ENCODE measurements around the gene ZNF76.

Gene ZNF76

DNA sequence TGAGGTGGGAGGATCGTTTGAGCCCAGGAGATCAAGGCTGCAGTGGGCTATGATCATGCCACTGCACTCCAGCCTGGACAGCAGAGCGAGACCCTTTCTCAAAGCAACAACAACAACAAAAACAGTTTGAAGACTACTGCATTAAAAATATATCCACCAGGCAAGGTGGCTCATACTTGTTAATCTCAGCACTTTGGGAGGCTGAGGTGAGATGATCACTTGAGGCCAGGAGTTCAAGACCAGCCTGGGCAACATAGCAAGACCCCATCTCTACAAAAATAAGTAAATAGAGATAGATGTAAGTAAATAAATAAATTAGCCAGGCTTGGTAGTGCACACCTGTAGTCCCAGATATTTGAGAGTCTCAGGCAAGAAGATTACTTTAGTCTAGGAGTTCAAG is 12.5 kb downstream of the ZNF76 start:
- DNase-seq: no peak

DNA sequence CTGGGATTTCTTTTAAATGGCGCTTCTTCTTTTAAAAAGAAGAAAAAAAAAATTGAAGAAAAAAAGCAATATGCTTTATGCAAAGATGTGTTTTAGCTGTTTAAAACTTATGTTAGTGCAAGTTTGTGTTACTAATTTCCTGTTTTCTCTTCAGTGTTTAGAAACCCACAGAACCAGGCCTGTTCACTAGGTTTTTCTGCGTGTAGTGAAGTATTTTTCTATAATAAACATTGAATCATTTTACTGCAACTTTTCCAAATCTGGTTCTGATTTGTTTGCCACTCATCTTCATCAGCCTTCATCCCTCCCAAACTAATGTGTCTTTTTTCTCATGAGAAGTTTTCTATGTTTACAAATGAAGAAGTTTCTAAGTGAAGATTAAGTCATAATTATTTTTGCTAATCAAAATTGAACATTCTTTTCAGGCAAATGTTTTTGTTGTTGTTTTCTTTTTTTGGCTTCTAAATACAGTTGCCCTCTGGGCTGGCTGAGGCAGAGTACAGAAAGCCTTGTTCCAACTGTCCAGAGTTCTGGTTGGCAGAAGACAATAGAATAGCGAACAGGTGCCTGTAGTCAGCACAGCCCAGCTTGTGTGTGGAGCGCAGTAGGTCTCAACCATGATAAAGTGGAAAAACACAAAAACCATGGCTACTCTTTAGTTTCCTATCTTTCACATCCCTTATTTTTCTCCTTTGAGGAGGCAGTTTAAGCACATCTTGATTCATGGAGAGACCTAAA is 14.5 kb downstream of the ZNF76 start:
- no peak for DNase-seq

DNA sequence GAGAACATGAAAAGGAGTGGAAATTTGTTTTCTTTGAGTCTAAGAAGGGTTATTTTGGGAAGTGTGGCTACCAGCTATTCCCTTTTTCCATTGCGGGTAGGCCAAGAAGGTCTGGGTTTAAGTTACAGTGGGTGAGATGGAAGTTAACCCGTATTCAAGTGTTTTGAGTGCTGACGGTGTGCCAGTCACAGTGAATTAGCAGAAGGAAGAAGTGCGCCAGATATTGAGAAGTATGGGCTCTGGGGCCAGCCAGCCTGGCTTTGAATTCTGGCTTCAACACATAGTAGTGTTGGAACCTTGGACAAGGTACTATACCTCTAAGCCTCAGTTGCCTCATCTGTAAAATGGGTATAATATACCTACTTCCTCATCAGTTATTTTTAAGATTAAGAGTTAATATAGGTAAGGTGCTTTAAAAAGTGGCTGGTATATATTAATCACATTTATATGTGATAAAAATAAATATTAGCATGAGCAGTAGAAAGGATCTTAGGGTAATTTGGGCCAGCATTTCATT is 16.3 kb downstream of the ZNF76 start:
- no peak for DNase-seq

DNA sequence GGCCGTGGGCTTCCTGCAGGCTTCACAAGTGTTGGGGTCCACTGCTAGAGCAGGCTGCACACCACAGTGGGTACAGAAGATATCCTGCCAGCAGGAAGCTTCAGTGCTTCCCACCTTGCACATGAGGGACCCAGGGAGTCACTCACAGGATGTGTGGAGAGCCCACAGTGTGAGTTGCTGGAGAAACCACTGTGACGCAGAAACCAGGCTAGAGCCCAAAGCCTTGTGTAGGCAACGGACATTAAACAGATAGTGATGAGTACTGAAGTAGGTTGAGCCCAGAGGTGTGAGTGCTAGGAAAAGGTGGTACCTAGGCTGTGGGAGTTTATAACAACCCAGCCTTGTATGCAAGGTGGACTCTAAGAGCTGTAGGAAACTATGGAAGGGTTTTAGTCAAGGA is 19.2 kb downstream of the ZNF76 start:
- DNase-seq: no peak

DNA sequence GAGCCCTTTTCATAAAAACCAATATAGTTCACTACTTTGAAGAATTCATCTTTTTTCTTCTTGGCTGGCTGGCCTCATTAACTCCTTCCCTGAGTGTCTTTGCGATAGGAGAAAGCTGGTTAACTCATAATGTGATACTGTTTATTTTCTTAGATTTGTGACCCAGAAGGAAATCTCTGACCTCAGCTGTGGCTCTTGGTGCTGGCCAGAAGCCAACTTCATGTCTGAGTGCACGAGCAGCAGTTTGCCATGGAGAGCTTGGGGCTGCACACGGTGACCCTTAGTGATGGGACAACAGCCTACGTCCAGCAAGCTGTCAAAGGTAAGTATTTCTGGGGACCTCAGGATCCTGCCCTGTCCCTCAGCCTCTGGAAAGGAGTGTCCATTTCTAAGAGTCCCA is 21.4 kb downstream of the ZNF76 start:
- no peak for DNase-seq

DNA sequence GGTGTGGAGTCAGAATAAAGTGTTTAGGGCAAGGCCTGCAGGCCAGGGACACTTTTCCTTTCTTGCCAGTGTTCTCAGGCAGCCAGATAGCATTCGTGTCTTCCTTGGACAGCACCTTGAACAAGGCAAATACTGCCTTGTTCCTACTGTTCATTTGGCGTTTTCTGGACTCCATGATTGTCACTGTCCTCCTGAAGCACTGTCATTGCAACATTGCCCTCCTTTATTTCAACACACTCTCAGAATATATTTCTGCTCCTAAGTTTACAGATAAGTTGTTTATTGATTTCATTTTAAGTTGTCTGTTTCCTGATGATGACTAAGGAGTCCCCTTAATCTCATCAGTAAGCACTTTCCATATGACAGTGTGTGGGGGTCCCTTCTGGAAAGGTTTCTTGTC is 22.9 kb downstream of the ZNF76 start:
- DNase-seq: no peak

DNA sequence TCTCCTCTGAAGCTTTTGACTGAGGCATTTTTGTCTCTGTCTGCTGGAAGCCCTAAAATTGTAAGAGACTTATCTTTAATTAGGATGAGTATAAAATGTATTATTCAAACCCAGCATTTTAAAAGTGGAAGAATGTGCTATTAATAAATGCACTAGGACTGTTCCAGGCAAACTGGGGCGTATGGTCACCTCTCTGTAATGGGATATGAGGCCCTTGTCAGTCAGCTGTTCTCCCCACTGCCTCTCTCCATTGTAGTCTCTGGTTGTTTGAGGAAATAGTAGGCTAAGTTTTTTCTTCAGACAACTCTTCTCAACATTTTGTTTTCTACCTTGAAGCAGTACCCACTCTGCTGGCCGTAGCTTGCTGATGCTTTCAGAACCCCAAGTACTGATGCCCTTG is 23.8 kb downstream of the ZNF76 start:
- DNase-seq: no peak

DNA sequence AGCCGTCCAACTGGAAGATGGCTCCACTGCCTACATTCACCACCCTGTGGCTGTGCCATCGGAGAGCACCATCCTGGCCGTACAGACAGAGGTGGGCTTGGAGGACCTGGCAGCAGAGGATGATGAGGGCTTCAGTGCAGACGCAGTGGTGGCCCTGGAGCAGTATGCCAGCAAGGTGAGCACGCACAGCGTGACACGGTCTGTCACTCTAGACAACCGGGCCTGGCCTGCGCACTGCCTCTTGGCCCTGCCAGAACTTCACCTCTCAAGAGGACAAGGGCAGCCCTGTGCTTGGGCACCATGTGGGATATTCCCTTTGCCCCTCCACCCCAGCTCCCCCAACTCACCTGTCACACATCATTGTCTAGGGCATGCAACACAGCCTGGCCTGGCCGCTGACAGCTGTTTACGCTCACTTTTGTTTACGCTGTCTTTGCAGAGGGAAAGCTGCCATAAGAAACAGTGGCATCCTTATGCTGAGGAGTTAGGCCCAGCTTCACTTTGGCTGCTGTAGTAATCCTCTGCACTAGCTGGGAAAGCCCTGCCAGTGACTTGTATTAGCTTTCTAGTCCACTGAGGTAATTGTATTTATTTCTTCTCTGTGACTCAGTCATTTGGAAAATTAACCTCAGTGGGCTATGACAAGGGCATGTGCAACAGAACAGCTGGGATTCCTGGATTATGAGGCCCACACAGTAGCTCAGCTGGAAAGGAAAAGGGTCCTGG is 28.3 kb downstream of the ZNF76 start:
- no peak for DNase-seq

DNA sequence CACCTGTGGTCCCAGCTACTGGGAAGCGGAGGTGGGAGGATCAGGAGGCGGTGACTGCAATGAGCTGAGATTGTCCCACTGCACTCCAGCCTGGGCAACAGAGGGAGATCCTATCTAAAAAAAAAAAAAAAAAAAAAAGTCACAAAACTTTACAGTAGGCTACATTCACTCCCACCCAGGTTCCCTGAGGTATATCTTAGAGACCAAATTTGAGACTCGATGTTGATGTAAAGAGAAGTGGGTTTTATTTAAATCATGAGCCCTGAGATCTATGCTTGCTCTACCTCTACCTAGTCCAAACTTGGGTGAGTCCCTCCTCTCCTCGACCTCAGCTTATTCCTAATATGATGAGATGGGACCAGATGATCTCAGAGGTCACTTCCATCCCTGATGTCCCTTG is 29.3 kb downstream of the ZNF76 start:
- no peak for DNase-seq

DNA sequence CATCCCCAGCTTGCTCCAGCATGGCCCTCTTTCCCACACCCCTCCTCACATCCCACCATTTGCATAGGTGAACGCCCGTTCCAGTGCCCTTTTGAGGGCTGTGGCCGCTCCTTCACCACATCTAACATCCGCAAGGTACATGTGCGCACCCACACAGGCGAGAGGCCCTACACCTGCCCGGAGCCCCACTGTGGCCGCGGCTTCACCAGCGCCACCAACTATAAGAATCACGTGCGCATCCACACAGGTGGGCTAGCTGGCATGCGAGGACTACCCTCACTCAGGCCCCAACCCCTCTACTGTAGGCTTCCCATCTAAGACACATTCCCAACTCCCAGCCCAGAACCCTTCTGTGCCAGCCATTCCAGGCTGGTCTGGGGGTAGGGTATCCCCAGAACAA is 32.0 kb downstream of the ZNF76 start:
- DNase-seq: no peak

DNA sequence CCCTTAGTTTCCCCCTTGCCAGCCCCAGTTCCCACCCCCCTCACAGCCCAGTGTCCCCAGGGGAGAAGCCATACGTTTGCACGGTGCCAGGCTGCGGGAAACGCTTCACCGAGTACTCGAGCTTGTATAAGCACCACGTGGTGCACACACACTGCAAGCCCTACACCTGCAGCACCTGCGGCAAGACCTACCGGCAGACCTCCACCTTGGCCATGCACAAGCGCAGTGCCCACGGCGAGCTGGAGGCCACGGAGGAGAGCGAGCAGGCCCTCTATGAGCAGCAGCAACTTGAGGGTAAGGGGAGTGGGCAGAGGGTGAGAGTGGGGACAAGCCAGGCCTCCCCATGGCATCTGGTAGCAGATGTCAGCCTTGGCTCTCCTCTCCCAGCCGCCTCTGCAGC is 33.0 kb downstream of the ZNF76 start:
- no peak for DNase-seq

DNA sequence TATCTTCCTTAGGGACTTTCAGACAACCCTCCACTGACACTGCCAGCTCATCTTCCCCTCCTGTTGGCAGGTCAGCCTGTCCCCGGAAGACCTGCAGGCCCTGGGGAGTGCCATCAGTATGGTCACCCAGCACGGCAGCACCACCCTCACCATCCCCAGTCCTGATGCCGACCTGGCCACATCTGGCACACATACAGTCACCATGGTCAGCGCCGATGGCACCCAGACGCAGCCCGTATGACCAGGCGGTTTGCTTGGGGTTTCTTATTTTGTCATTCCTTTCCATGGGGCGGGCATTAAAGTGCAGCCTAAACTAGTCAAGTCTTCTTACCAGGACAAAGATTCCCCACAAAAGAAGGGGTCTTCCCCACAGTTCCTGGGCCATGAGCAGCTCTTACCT is 34.1 kb downstream of the ZNF76 start:
- no peak for DNase-seq

DNA sequence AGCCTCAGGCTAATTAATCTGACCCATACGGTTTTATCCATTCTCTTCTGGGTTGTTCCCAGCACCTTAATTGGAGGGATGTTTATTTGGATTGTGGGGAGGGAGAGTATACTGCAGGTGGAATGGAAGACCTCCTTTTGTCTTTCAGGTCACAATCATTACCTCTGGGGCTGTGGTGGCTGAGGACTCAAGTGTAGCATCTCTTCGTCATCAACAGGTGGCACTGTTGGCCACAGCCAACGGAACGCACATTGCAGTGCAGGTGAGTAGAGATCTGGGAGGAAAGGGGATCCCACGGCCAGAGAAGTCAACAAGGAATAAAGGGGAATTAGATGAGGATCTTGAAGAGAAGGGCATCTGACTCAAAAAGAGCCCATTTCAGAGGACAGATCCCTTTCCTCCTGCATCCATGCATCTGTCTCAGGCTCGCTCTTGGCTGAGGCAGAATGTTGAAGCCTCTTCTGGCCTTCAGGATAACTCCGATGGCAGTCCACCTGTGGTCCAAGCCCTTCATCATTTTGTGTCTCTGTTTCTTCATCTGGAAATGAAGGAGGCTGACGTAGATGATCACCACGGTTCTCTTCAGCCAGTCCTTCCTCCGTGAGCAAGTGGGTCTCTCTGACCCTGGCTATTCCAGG is 34.9 kb downstream of the ZNF76 start:
- DNase-seq: peak; percentile 58

DNA sequence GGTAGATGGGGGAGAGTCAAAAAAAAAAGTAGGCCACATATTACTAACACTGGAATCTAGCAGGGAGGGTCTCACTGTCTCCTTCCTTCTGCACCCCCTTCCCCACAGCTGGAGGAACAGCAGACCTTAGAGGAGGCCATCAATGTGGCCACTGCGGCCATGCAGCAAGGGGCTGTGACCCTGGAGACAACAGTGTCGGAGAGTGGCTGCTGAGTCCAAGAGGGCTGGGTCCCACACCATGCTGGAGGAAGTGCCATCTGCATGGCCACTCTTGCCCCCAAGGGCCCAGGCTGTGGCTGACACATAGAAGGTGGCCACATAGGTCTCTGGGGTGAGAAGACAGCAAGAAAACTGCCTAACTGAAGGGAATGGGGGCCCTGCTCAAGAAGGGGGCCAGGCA is 35.5 kb downstream of the ZNF76 start:
- DNase-seq: no peak

DNA sequence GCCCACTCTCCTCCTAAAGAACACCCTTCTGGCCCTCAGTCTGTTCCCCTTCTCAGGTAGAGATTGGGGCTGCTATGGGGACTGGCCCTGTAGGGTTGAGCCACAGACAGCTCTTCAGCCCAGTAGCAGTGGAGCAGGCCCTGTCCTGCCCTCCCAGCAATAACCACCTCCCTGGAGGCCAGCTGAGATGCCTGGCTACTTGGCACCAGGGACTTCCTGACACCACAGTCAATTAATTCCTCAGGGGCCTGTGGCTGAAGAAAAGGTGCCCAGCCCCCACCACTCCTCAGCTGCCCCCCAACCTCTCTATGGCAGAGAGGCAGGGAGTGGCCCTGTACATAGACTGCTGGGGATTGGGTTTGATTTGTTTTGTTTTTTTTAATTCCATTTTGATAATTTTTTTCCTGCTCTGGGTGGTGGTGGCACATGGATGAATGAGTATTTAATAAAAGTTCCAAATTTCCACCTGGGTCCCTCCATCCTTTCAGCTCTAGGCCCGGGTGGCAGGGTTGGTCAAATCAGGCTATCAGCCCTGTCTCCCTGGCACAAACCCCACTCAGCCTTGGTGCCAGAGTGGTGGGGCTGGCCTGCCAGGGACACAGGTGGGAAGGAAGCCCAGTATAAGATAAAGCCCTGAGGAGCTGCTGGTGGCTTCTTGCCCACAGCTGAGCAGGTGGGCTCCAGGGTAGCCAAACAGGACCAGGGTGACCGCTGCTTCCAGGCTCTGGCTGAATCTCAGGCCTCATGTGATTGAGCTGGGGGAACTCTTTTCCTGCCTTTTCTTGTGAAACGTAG is 36.2 kb downstream of the ZNF76 start:
- no peak for DNase-seq

DNA sequence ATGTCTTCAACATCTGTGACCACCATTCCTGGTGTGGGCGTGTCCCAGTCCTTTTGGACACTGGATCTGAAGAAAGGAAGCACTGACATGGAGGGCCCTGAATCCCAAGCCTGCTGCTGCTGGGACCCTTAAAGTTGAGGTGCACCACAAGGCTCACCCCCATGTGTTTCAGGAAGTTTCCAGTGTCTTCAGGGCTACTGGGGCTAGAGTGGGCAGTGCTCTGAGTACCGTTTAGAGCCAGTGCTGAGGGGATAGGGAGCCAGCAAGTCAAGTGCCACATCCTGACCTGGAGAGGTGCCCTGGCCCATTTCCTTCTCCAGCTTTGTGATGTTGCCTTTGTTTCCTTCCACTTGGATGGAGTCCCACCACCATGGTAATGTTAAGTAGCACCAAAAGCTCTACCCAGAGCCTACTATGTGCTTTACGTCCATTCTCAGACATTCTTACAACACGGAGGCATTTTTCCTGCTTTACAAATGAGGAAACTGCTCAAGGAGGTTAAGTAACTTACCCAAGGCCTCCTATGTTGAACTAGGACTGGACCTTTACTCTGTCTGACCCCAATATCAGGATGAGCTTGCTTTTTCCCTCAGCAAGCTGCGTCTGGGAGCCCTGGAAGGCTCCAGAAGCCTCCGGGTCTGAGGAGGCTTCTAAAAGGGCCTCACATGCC is 37.5 kb downstream of the ZNF76 start:
- DNase-seq: no peak

DNA sequence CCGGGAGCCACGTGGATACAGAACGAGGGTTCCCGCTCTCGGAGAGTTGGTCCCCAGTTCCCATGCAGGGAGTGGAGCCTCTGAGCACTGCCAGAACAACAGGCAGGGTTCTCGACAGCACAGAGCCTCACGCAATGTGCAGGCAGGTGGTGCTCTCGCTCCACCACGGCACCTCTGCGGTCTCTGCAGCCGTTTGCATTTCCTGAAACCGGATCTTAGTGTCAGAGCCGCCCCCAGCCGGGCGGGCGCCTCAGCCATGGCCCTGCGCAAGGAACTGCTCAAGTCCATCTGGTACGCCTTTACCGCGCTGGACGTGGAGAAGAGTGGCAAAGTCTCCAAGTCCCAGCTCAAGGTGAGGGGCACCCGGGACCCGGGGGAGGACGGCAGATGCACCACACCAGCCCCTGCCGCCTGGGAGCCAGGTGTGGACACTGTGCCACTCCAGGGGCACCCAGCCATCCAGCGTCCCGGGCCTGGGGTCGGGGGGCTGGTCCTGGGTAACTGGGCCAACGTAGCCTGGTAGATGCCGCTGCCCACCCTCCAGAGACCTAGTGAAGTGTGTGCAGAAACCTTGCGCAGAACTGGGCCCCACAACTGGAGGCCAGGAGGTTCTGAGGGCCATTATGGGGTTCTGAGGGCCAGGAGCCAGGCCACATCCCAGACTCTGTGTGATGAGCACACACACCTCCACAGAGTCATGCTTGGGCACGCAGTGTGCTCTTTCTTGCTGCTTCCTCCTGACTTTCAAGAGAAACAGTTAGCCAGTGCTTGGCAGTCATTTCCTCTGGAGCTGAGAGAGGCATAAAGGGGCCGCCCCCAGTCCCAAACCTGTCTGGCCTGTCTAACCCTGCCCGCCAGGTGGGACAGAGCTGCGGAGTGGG is 38.3 kb downstream of the ZNF76 start, which contains the start of gene DEF6:
TSS of gene DEF6 (plus strand) at position 218 of the 881 bp plus-strand sequence. CDS start at position 257, 39 bp downstream.
- peak; percentile 90 for DNase-seq

DNA sequence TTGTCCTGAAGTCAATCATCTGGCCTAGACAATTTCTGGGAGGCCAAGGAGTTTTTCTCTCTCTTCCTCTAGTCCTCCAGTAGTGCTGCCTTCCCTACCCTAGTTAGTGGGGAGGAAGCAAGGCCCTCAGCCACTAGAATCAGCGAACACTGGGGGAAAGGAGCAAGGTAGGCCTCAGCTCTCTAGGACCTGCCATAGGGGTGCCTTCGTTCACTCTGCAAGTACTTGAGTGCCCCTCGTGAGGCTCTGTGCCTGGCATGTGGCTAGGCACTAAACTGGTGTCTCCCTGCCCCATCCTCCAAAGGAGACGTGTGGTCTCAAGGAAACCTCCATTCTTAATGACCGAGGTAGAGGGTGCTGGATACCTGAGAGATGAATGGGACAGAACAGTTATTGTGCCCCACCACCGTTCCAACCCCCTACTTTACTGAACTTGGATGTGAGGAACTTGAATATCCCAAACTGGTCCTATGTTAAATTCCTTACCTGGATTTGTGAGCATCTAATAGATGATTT is 39.1 kb downstream of the ZNF76 start:
- peak; percentile 27 for DNase-seq

DNA sequence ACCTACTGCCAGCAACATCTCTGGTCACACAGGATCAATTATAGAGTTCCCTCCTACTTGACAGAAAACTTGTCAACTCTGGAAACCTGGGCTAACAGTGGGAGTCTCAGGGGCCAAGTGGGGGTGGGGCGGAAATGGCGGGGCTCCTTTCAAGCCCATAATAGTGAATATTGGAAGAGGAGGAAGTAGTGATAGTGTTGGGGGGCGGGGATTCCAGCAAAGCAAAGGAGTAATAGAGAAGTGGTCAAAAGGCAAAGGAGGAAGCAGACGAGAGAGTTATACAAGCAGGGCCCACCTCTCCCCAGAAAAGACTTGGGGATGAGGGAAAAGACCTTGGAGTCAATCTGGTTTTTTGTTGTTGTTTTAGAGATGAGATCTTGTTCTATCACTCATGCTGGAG is 40.1 kb downstream of the ZNF76 start:
- DNase-seq: peak; percentile 47

DNA sequence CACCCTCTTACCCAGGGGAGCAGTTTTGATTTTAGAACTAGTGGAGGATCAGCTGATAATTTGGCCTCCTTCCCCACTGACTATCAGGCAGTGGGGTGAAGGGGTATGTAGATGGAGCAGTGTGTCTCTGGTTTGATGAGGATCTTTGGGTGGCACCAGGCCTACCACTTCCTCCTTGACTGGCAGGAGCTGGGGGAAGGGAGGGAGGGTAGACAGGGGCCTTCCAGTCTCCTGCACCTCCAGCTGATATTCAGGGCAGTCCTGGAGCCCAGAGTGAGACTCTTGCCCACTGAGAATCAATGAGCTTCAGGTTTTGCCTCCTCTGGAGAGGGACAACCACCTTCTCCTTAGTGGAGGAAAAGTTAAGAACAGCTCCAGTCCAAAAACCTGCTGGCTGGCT is 41.3 kb downstream of the ZNF76 start:
- DNase-seq: peak; percentile 76

DNA sequence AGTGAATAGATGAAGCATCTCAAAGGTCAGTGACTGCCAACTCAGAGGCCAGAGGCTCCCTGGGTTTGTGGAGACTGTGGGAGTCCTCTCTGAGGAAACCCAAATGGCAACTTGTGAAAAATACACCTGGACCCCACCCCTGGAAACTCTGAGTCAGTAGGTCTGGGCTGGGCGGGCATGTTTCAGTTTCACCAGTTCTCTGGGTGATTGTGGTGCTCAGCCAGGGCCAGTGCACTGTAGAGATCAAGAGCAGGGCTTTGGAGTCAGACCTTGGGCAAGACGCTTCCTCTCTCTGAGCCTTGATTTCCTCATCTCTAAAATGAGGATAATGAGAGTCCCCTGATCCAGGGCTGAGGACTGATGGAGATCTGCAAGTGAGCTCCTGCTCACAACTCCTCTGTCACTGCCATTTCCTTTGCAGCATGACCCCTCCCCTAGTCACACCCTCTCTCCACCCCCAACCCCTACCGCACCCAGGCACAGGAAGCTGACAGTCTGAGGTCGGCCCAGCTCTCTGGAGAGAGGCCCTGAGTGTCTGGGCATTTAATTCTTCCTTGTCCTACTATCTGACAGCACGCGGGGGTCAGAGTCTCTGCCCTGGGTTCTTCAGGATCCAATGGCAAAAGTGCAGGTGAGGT is 43.2 kb downstream of the ZNF76 start:
- peak; percentile 93 for DNase-seq
